Measurements from ENCODE around the gene BST1.
A peak's percentile ranks its signal among the peaks of the same experiment; 100 is the strongest.
"Not testable (repeated sequence)": the region's sequence is repeated elsewhere in the genome, so short reads cannot be mapped to it uniquely, and the experiment has no call there.

BST1 gene

GRCh38 chr4:15712214-15712613, 9.3 kb downstream of the BST1 start:
- no peak for DNase-seq

- DNase-seq = no peak
These were observed 11.3 kb downstream of the BST1 start for GRCh38 chr4:15714141-15714540.

- DNase-seq = no peak
These were observed 12.0 kb downstream of the BST1 start for GRCh38 chr4:15714646-15715435.

GRCh38 chr4:15716115-15716514, 13.2 kb downstream of the BST1 start:
- no peak for DNase-seq

- no peak for DNase-seq
These were observed 14.2 kb downstream of the BST1 start for GRCh38 chr4:15717086-15717485.

DNA sequence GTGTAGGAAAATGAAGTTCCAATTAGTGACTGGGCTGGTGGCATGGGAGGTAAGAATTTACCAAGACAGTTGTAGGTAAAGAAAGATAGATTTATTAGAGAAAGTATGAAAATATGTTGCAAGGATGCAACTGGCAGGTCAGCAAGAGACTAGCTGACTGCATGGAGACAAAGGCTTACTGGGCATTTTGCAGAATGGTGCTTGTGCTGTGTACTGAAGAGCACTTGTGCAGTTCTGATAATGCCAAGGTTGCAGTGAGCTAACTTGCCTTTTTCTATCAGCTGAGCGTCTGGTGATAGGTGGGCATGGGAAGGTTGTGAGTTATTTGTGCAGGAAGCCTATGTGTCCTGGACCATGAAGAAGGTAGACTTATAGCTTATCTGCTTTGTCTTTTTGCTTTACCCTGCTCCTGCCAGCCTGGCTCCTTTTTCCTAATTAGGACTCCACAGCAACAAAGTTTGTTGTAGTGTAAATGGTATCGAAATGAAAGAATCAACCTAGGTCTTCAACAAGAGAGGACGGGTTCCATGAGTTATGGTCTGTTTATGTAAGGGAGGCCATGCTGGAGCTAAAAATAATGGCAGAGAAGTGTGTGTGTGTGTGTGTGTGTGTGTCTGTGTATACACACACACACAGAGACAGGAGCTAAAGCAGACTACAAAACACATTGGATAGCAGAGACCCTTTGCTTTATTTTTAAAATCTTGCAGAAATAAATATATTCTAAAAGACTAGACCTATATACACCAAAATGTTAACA, 15.0 kb downstream of the BST1 start:
- no peak for DNase-seq

DNA sequence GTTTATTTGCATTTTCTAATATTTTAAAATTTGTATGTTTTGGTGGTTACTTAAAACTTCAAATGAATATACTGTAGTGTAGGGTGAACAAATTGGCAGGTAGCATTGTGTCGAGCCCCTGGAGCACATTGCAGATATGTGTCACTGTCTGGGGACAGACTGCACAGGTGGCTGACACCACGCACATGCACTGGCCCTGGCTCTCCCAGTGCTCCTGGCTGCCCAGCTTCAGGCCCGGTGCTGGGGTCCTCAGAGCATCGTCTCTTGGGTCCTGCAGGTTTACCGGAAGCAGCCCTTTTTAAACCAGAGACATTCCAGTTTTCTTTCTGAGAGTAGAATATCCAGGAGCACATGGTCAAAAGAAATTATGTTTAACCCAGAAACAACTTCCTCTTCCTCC, 15.6 kb downstream of the BST1 start:
- DNase-seq = no peak

DNA sequence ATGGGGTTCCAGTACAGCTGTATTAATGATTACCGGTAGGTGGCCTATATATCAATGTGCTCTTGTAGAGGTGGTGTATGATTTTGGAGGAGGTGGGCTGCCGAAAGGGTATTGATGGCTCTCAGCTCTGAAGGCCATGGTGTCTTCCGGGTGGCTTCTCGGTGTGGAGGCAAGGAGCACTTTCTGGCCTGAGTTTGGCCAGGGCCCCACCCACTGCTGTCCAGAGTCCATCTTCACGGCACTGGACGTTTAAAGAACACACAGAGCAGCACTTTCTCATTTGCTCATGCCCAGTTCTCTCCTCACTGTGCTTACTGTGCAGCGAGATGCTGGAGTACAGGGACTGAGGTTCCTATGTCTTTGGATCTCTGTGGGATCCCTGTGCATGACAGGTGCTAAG, 16.1 kb downstream of the BST1 start:
- no peak for DNase-seq

GRCh38 chr4:15719506-15719905, 16.6 kb downstream of the BST1 start:
- peak in 1 of 2 donors; percentile 4 for DNase-seq

- no peak for DNase-seq
These were observed 18.0 kb downstream of the BST1 start for GRCh38 chr4:15720851-15721250.

DNA sequence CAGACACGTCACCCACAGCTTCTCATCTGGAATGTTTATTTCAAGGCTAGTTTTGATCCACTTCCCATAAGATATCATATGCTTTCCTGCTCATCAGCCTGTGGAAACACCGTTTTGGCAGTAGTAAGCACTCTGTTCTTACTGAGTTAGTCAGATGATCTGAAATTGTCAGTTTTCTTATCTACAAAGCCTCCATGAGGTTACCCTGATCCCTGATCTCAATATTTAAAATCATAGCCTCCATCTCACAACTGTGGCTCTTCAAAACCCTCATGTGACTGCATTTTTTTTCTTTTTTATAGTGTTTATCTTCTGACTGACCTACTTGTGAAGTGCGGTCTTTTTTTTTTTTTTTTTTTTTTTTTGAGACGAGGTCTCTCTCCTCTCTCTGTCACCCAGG, 22.7 kb downstream of the BST1 start:
- no peak for DNase-seq

DNA sequence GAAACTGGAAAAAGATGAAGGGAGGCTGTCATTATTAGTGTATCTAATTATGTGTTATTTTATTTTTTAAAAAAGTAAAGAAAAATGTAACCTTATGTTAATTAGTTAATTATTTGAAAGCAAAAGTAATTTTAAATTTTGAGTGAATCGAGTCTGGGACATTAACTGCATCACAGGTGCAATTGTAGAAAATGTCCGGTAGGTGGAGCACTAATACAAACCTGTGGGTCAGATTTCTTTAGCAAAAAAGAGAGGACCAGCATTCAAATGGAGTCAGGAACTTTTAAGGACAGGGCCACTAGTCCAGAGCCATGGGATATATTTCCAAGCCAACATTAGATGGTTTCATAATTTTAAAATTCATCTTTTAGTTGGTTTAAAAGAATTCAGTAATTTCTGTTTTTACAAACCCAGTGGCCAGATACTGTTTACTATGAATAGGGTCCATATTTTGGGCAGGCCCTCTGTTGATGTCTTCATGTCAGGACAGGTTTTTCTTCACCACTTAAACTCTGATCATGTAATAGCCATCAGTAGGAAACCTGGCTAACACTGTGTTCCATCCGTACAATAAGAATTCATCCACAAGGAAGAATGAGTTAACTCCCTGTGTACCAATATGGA, 27.2 kb downstream of the BST1 start:
- peak; percentile 32 to 66 for DNase-seq

- not testable (repeated sequence) for DNase-seq
These were observed 30.2 kb downstream of the BST1 start for GRCh38 chr4:15733061-15733460.

- no peak for DNase-seq
These were observed 32.7 kb downstream of the BST1 start for GRCh38 chr4:15735536-15735935.

DNA sequence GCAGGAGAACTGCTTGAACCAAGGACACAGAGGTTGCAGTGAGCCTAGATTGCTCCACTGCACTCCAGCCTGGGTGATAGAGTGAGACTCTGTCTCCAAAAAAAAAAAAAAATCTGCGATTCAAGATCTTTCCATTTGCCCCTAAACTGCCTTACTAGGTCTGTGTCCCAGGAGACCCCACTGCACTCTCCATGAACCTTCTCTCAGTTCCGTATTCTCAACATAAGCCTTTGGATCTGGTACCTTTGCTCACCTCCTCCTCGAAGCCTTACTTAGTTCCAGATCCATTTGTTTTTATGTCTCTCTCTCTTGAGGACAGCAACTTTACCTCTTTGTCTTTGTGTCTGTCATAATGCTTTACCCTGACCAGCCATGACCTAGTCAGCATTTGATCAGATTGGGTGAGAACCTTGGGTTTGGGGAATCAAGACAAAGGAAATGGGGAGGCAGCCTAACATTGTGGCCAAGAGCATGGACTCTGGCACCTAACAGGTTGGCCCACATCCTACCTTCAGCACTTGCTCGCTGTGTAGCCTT, 33.7 kb downstream of the BST1 start:
- no peak for DNase-seq

GRCh38 chr4:15737255-15737654, 34.4 kb downstream of the BST1 start:
- DNase-seq = no peak

DNA sequence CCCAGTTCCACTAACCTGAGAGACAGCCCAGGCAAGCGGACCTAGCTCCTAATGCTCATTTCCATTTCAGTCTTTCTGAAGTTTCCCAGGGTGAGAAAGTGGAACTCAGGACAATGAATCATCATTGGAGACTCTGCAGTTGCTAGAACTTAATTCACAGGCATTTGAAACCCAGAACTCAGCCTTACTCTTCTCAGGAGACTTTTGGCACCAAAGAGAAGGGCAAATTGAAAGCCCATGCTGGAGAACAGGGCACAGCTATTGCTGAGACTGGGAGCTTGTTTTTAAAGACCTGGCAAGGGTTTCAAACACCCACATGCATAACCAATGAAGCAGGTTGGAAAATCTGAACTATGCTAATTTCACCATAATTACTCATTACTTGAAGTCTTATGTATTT, 36.0 kb downstream of the BST1 start:
- no peak for DNase-seq

DNA sequence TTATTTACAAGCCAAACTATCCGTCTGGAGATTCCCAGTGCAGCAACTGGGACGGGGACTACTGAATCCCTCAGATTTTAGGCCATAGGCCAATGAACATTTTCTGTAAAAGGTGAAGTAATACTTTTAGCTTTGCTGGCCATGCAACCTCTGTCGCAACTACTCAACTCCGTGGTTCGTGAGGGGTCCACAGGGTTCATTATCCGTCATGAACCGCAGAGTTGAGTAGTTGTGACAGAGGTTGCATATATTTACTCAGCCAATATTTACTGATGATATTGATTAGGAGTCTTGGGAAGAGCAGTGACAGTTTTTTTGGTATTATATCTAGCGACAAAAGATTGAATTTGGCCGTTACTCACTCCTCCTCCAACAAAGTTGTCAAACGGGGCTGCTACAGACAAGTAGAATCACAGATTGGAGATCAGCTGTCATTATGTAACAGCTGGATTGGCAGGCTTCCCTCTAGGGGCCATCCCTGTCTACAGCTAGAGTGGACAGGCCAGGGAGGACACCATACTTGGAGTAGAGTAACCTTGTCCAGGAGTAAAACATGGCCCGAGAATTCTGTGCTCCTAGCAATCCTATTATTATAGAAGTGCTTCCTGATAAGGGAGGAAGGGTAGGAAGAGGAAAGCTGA, 38.0 kb downstream of the BST1 start:
- DNase-seq = no peak

DNA sequence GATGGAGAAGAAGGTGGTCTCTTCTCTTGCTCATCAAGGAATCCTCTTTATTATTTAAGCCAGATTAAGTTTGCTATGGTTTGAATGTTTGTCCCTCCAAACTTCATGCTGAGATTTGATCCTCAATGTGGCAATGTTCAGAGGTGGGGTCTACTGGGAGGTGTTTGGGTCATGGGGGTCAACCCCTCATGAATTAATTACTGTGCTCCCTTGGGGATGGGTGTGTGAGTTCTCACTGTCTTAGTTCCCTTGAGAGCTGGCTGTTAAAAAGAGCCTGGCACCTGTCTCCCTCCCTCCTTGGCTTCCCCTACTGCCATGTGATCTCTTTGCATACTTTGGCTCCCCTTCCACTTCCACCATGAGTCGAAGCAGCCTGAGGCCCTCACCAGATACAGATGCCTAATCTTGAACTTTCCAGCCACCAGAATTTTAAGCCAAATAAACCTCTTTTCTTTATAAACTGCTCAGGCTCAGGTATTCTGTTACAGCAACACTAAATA, 39.3 kb downstream of the BST1 start:
- DNase-seq = no peak

GRCh38 chr4:15742637-15743036, 39.8 kb downstream of the BST1 start:
- DNase-seq = no peak

DNA sequence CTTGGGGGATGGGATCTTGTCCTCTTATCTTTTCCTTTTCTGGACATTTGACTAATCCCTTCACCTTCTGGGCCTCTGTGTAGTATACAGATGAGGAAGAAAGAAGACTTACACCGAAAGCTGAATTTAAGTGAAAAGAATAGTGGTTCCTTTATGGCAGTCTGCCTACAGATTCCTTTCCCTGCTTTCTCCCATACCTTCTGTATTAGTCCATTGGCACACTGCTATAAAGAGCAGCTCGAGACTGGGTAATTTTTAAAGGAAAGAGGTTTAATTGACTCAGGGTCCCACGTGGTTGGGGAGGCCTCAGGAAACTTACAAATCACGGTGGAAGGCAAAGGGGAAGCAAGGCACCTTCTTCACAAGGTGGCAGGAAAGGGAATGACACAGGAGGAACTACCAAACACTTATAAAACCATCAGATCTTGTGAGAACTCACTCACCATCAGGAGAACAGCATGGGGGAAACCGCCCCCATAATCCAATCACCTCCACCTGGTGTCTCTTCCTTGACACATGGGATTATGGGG, 41.2 kb downstream of the BST1 start:
- DNase-seq = no peak

DNA sequence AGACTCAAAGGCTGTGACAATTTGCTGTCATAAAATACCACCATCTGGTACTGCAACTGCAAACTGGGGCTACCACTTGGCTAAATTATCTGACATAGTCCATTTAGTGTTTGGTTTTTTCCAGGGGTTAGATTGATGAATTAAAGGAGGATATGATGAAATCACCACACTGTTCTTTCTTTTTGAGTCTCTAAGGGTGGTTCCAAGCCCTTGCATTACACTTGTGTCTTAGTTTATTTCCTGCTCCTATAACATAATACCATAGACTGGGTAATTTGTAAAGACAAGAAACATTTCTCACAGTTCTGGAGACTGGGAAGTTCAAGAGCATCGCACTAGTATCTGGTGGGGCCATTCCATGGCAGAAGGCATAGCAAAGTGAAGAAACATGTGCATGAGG, 43.2 kb downstream of the BST1 start:
- DNase-seq = no peak

DNA sequence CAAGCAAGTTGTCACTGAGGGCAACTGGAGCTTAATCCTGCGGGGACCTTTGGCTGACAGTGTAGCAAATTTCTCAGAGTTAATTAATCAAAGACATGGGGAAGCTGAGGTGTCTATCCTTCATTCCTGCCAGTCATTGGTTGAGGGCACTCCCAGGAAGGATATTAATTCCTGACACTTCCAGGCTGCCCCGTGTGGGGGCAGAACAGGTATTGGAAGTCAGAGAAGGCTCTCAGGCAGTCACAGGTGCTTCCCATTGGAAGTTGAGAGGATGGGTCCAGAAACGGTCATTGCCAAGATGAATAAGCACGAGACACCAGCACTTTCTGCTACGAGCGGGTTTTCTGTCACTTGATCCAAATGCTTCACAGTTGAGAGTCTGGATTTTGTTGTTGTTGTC, 46.1 kb downstream of the BST1 start:
- no peak for DNase-seq
